ENCODE results near the gene CALN1. TPM values are rescaled to one million over a fixed set of nuclear protein-coding genes. Genes with fewer than 3 reads are reported as not detected.

Gene CALN1
- total RNA-seq, 1 donor = not detected

DNA sequence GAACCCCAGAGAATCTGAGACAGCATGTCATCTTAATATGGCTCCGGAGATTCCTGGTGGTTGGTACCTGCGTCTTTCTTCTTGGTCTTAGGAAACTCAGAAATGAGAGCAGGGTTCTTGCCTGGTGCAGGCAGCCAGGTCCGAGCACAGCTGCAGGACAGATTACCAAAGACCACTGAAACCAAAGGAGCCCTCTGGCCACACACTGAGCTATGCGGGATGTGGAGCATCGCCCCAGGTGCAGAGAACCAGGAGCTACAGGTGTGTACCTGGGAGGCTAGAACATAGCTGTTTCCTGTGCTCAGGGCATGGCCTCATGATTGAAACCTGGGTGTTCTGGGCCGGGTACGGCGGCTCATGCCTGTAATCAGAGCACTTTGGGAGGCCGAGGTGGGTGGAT lies 635.4 kb downstream of the CALN1 start:
- TF ChIP-seq, protein P1, sequence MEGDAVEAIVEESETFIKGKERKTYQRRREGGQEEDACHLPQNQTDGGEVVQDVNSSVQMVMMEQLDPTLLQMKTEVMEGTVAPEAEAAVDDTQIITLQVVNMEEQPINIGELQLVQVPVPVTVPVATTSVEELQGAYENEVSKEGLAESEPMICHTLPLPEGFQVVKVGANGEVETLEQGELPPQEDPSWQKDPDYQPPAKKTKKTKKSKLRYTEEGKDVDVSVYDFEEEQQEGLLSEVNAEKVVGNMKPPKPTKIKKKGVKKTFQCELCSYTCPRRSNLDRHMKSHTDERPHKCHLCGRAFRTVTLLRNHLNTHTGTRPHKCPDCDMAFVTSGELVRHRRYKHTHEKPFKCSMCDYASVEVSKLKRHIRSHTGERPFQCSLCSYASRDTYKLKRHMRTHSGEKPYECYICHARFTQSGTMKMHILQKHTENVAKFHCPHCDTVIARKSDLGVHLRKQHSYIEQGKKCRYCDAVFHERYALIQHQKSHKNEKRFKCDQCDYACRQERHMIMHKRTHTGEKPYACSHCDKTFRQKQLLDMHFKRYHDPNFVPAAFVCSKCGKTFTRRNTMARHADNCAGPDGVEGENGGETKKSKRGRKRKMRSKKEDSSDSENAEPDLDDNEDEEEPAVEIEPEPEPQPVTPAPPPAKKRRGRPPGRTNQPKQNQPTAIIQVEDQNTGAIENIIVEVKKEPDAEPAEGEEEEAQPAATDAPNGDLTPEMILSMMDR (IDR thresholded peaks at IDR 0.05; ENCODE audit: insufficient read depth, low read length) = no peak
- no peak for DNase-seq (ENCODE audit: low read depth)
- no peak overlapping the region for H3K4me3 ChIP-seq (ENCODE audit: low read depth, low read length)

DNA sequence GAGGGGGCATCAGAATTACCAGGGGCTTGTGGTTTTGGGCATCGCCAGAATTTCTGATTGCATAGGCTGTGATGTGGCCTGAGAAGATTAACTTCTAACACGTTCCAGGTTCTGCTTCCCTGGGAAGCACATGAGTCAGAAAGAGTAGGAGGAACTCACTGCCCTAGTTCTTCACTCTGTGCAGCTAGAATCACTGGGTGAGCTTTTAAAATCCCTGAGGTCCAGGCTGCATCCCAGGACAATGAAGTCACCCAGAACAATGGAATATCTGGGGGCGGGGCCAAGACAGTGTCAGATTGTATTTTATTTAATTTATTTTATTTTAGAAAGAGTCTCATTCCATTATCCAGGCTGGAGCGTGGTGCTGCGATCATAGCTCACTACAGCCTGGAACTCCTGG lies 636.5 kb downstream of the CALN1 start:
- no peak overlapping the region for H3K4me3 ChIP-seq (ENCODE audit: low read depth, low read length)
- DNase-seq (ENCODE audit: low read depth) = no peak
- TF ChIP-seq, protein P1 (IDR thresholded peaks at IDR 0.05; ENCODE audit: insufficient read depth, low read length) = no peak

DNA sequence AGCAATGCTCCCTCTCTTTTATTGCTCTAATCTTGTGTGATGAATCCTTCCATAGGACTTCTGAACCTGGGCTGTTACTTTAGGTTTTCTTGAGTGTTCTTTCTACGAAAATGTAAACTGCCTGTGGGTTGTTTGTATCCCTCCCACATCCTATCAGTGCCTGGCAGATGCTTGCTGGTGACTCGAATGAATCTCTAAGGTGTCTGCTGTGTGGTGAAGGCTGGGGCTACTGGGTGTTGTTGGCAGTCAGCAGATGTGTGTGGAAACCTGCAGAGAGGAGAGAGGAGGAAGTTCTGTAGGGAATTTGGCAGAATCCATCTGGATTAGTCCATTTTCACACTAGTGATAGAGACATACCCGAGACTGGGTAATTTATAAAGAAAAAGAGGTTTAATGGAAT lies 639.4 kb downstream of the CALN1 start:
- no peak overlapping the region for H3K4me3 ChIP-seq (ENCODE audit: low read depth, low read length)
- no peak for DNase-seq (ENCODE audit: low read depth)
- TF ChIP-seq, protein P1 (IDR thresholded peaks at IDR 0.05; ENCODE audit: insufficient read depth, low read length) = no peak

DNA sequence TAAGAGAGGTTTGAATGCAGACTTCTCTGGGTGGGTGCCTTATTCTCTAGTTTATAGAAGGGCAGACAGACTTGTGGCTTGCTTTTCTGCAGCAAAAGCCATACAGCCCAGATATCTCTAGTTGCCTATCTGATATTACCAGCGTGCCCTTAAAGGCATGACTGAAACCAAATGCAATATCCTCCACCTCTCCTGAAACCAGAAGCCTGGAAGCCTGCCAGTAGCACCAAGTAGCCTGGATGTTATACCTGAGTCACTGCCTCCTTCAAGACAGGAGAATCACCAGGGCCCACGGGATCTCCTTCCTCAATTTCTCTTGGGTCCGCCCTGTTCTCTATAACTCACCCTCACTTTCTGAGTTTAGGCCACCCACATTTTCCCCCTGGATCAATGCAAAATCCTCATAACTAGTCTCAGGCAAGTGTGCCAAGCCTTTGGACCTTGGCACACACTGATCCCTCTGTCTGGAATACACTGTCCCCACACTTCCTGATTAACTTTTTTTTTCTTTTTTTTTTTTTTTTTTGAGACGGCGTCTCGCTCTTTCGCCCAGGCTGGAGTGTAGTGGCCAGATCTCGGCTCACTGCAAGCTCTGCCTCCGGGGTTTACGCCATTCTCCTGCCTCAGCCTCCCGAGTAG lies 641.8 kb downstream of the CALN1 start:
- H3K4me3 ChIP-seq (ENCODE audit: low read depth, low read length) = no peak overlapping the region
- TF ChIP-seq, protein P1 (IDR thresholded peaks at IDR 0.05; ENCODE audit: insufficient read depth, low read length) = no peak
- no peak for DNase-seq (ENCODE audit: low read depth)

DNA sequence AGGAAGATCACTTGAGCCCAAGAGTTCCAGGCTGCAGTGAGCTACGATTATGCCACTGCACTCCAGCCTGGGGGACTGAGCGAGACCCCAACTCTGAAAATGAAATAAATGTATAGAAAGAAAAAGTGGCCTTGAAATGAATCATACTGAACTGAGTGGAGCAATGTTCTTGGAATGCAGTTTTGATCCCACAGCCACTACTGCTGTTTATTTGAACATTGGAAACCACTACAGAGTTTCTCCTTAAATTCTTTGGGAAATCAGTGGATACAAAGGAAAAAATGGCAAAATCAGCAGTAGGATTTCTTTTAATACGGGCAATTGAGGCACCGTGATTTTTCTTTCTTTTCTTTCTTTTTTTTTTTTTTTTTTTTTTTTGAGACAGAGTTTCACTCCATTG lies 642.8 kb downstream of the CALN1 start:
- no peak overlapping the region for H3K4me3 ChIP-seq (ENCODE audit: low read depth, low read length)
- no peak for DNase-seq (ENCODE audit: low read depth)
- TF ChIP-seq, protein P1 (IDR thresholded peaks at IDR 0.05; ENCODE audit: insufficient read depth, low read length) = no peak

DNA sequence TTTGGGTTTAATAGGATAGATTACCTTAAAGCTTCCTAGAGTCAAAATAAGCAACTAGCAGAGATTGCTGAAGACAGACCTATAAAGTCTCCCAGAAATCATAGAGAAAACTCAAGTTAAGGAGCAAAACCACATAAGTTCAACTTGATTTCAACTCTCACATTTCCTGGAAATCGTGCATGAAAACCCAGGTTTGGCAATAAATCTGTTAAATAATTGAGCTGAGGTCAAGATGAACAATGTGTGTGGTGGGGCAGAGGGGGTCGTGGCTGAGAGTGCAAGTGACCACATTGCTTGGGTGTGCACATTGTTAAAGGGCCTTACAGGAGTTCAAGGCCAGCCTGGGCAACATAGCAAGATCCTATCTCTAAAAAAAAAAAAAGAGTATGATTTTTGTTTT lies 643.7 kb downstream of the CALN1 start:
- no peak for DNase-seq (ENCODE audit: low read depth)
- H3K4me3 ChIP-seq (ENCODE audit: low read depth, low read length) = no peak overlapping the region
- TF ChIP-seq, protein P1 (IDR thresholded peaks at IDR 0.05; ENCODE audit: insufficient read depth, low read length) = no peak

DNA sequence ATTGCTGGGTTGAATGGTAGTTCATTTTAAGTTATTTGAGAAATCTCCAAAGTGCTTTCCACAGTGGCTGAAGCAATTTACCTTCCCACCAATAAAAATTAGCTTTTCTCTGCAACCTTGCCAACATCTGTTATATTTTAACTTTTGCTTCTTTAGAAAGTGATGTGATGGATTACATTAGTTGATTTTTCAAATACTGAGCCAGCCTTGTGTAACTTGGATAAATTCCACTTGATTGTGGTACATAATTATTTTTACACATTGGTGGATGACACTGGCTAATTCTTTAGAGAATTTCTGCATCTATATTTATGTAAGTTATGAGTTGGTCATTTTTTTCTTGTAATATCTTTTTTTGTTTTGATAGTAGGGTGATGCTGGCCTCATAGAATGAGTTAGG lies 646.1 kb downstream of the CALN1 start:
- no peak for DNase-seq (ENCODE audit: low read depth)
- no peak overlapping the region for H3K4me3 ChIP-seq (ENCODE audit: low read depth, low read length)
- TF ChIP-seq, protein P1 (IDR thresholded peaks at IDR 0.05; ENCODE audit: insufficient read depth, low read length) = no peak

Measured in fibroblast of the aortic adventitia (primary cell).